Measurements from ENCODE around the gene SCMH1.

DNA sequence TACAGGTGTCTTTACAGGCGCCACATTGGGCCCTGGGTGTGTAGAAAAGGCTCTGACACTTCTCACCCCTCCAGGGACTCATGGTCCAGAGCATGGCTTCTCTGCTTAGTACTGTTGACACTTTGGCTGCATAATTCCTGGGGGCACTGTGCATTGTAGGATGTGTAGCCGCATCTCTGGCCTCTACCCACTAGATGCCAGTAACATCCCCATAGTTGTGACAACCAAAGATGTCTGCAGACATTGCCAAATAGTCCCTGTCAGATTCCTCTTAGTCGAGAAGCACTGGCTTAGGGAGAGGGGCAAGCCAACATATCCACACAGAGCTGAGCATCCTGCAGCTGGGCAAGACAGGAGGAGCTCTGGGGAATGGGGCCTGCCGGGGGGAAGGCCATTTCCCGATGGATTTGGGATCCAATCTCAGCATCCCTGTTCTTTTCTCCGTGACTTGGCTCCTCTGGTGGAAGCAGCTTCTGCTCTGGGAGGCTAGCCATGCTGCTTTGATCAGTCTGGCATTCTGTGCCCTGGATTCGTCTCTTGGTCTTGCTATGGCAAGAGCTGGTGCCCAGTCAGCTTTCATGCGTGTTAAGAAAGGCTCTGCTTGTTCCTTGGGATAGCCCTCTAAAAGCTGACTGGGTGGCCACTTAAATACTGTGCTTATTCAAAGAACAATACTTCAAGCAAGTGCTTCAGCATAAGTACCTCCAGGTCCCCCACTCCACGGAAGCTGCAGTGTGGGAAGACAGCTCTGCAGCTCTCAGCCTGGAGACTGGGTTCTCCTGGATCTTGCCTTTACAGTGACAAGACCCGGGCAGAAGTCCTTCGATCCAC lies 38.3 kb upstream of the SCMH1 start:
- no peak for TF ChIP-seq EZH2phosphoT487 (IDR thresholded peaks at IDR 0.05; ENCODE audit: low read depth)
- TF ChIP-seq, protein P1, sequence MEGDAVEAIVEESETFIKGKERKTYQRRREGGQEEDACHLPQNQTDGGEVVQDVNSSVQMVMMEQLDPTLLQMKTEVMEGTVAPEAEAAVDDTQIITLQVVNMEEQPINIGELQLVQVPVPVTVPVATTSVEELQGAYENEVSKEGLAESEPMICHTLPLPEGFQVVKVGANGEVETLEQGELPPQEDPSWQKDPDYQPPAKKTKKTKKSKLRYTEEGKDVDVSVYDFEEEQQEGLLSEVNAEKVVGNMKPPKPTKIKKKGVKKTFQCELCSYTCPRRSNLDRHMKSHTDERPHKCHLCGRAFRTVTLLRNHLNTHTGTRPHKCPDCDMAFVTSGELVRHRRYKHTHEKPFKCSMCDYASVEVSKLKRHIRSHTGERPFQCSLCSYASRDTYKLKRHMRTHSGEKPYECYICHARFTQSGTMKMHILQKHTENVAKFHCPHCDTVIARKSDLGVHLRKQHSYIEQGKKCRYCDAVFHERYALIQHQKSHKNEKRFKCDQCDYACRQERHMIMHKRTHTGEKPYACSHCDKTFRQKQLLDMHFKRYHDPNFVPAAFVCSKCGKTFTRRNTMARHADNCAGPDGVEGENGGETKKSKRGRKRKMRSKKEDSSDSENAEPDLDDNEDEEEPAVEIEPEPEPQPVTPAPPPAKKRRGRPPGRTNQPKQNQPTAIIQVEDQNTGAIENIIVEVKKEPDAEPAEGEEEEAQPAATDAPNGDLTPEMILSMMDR (IDR thresholded peaks at IDR 0.05; ENCODE audit: low read depth, low read length), result no peak

Measured in OCI-LY3 (cell line).